Astrocyte (in vitro differentiated cells and primary cell): ENCODE measurements around the gene TTC27. TPM values are rescaled to one million over a fixed set of nuclear protein-coding genes. Genes with fewer than 3 reads are reported as not detected.
"Not testable (repeated sequence)": the region's sequence is repeated elsewhere in the genome, so short reads cannot be mapped to it uniquely, and the experiment has no call there.

Experiments used
- DNase-seq: peaks from one replicate; pipeline ENCODE4 v3.0.0-alpha.2; 2010; ENCODE audit warnings: low read depth
- FAIRE-seq: peaks from 2 replicates; lab custom pipeline; 2011; peaks lifted over from hg19 to GRCh38; lab: Jason Lieb, UNC
- H2AFZ ChIP-seq: 2 replicates; pipeline ENCODE4 v1.6.0; 2012; ENCODE audit warnings: low read depth, low read length, inconsistent platforms
- H3K27ac ChIP-seq: 2 replicates; pipeline ENCODE4 v1.5.1; 2011; ENCODE audit warnings: low read depth, low read length, inconsistent platforms
- H3K27me3 ChIP-seq: 2 replicates; pipeline ENCODE4 v1.6.0; 2011; ENCODE audit warnings: low read length, inconsistent platforms; ENCODE audit not compliant: insufficient read depth
- H3K36me3 ChIP-seq: 2 replicates; pipeline ENCODE4 v1.5.1; 2011; ENCODE audit warnings: low read length, inconsistent platforms; ENCODE audit not compliant: insufficient read depth
- H3K4me1 ChIP-seq: 2 replicates; pipeline ENCODE4 v1.5.1; 2011; ENCODE audit warnings: low read length, inconsistent platforms; ENCODE audit not compliant: insufficient read depth
- H3K4me2 ChIP-seq: 2 replicates; pipeline ENCODE4 v1.6.0; 2012; ENCODE audit warnings: low read length, inconsistent platforms
- H3K4me3 ChIP-seq: 2 replicates; pipeline ENCODE4 v1.5.1; 2011; ENCODE audit warnings: low read depth, mild to moderate bottlenecking, low read length, inconsistent platforms; ENCODE audit not compliant: insufficient read depth
- H3K79me2 ChIP-seq: 2 replicates; pipeline ENCODE4 v1.6.0; 2012; ENCODE audit warnings: mild to moderate bottlenecking, low read length, inconsistent platforms; ENCODE audit not compliant: insufficient read depth
- H3K9ac ChIP-seq: 2 replicates; pipeline ENCODE4 v1.6.0; 2012; ENCODE audit warnings: mild to moderate bottlenecking, low read length, inconsistent platforms
- H3K9me3 ChIP-seq: 2 replicates; pipeline ENCODE4 v1.5.1; 2012; ENCODE audit warnings: low read depth, mild to moderate bottlenecking, low read length, inconsistent platforms; ENCODE audit not compliant: insufficient read depth
- H4K20me1 ChIP-seq: 2 replicates; pipeline ENCODE4 v1.6.0; 2012; ENCODE audit warnings: low read length, inconsistent platforms; ENCODE audit not compliant: insufficient read depth
- H3K27ac Mint-ChIP-seq: one replicate; pipeline ENCODE4 v1.8.0; 2021; ENCODE audit warnings: mild to moderate bottlenecking, mixed read lengths; ENCODE audit not compliant: unreplicated experiment
- H3K27me3 Mint-ChIP-seq: one replicate; pipeline ENCODE4 v1.8.0; 2021; ENCODE audit warnings: low read depth, mixed read lengths; ENCODE audit not compliant: unreplicated experiment
- H3K36me3 Mint-ChIP-seq: one replicate; pipeline ENCODE4 v1.8.0; 2021; ENCODE audit warnings: low read depth, mixed read lengths; ENCODE audit not compliant: unreplicated experiment
- H3K4me1 Mint-ChIP-seq: one replicate; pipeline ENCODE4 v1.8.0; 2021; ENCODE audit warnings: low read depth, mixed read lengths; ENCODE audit not compliant: unreplicated experiment
- H3K4me3 Mint-ChIP-seq: one replicate; pipeline ENCODE4 v1.8.0; 2021; ENCODE audit warnings: mild to moderate bottlenecking, moderate library complexity, mixed read lengths; ENCODE audit not compliant: unreplicated experiment
- H3K9me3 Mint-ChIP-seq: one replicate; pipeline ENCODE4 v1.8.0; 2021; ENCODE audit warnings: mild to moderate bottlenecking, mixed read lengths; ENCODE audit not compliant: unreplicated experiment
- CTCF ChIP-seq: IDR thresholded peaks from 2 replicates; pipeline ENCODE4 v1.5.1; 2011; ENCODE audit warnings: low read depth, mild to moderate bottlenecking, inconsistent platforms, low read length, moderate library complexity; ENCODE audit not compliant: insufficient read depth
- EZH2 ChIP-seq: IDR thresholded peaks from 2 replicates; pipeline ENCODE4 v1.6.1; 2012; ENCODE audit warnings: mild to moderate bottlenecking, low read length, inconsistent platforms; ENCODE audit not compliant: insufficient read depth
- total RNA-seq: library from RNA; stranded (reverse); gene quantifications from 2 replicates; pipeline ENCODE4 v1.2.1, GENCODE V29; 2021

Gene TTC27
- total RNA-seq, 1 donor from 2014 or later = 25.1 TPM

DNA sequence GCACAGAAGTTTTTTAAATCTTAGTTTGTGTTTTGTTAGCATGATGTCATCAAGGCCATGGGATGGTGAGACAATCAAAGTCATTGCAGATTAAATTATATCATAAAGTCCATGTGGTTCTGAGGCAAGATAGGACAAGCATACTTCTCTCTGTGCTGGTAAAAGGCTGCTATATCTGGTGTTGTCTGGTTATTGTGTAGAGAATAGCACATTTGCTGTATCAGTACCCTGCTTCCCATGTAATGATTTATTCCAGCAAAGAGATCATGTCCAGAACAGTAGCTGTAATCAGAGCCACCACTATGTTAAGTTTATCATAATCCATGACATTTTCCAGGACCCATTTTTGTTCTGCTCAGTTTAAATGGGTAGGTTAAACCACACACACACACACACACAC is 123.0 kb downstream of the TTC27 start:
- H3K27ac ChIP-seq = no peak overlapping the region
- no peak overlapping the region for H3K4me3 ChIP-seq
- Mint-ChIP-seq H3K27ac (no peak overlapping the region), H3K27me3 (no peaks in the 10 kb centered on the region), H3K4me1 (peaks cover 13% of the 10 kb centered on the region), H3K4me3 (no peak overlapping the region), H3K9me3 (no peaks in the 10 kb centered on the region), H3K36me3 (peaks cover 27% of the 10 kb centered on the region)
- H4K20me1 ChIP-seq = no peaks in the 10 kb centered on the region
- DNase-seq = no peak
- H3K4me1 ChIP-seq = peaks cover 14% of the 10 kb centered on the region
- no peaks in the 10 kb centered on the region for H3K79me2 ChIP-seq
- no peaks in the 10 kb centered on the region for H3K9me3 ChIP-seq
- H3K9ac ChIP-seq = no peak overlapping the region
- no peaks in the 10 kb centered on the region for H3K36me3 ChIP-seq
- no peak for FAIRE-seq
- no peak overlapping the region for H2AFZ ChIP-seq
- H3K4me2 ChIP-seq = no peak overlapping the region
- TF ChIP-seq CTCF (no peak), EZH2 (no peak)
- no peaks in the 10 kb centered on the region for H3K27me3 ChIP-seq

- no peaks in the 10 kb centered on the region for H3K36me3 ChIP-seq
- DNase-seq (peak; percentile 70), FAIRE-seq (no peak)
- peaks cover 14% of the 10 kb centered on the region for H3K4me1 ChIP-seq
- H2AFZ ChIP-seq = no peak overlapping the region
- no peak overlapping the region for H3K4me3 ChIP-seq
- Mint-ChIP-seq H3K27me3 (no peaks in the 10 kb centered on the region), H3K4me1 (peaks cover 13% of the 10 kb centered on the region), H3K27ac (no peak overlapping the region), H3K4me3 (no peak overlapping the region), H3K36me3 (peaks cover 27% of the 10 kb centered on the region), H3K9me3 (no peaks in the 10 kb centered on the region)
- H3K9me3 ChIP-seq = no peaks in the 10 kb centered on the region
- H3K27ac ChIP-seq = no peak overlapping the region
- no peak overlapping the region for H3K9ac ChIP-seq
- H3K27me3 ChIP-seq = no peaks in the 10 kb centered on the region
- H4K20me1 ChIP-seq = no peaks in the 10 kb centered on the region
- no peak for TF ChIP-seq CTCF
- TF ChIP-seq EZH2 = no peak
- no peaks in the 10 kb centered on the region for H3K79me2 ChIP-seq
- peak overlapping the region; percentile 2 for H3K4me2 ChIP-seq
Observed at GRCh38 chr2:32752205-32752604, 124.4 kb downstream of the TTC27 start.

DNA sequence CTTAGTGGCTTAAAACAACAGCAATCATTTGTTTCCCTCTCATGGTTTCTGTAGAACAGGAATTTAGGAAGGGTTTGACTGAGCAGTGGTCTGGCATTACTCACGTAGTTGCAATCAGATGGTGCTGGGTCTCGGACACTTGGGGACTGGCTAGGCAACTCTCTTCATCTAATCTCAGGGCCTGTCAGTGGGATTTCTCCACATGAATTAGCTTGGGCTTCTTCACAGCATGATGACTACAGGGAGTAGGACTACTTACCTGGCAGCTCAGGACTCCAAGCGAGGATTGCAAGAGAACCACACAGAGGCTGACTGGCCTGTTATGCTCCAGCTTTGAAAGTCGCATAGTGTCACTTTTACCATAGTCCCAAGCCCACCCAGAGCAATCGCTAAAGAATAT is 125.1 kb downstream of the TTC27 start:
- Mint-ChIP-seq H3K27me3 (no peaks in the 10 kb centered on the region), H3K27ac (no peak overlapping the region), H3K36me3 (peaks cover 26% of the 10 kb centered on the region), H3K4me1 (peaks cover 13% of the 10 kb centered on the region), H3K4me3 (no peak overlapping the region), H3K9me3 (no peaks in the 10 kb centered on the region)
- no peak overlapping the region for H3K9ac ChIP-seq
- DNase-seq (peak; percentile 46), FAIRE-seq (no peak)
- H3K36me3 ChIP-seq = no peaks in the 10 kb centered on the region
- H3K4me3 ChIP-seq = no peak overlapping the region
- TF ChIP-seq EZH2 (no peak), CTCF (no peak)
- no peaks in the 10 kb centered on the region for H3K79me2 ChIP-seq
- no peak overlapping the region for H2AFZ ChIP-seq
- peak overlapping the region; percentile 2 for H3K4me2 ChIP-seq
- peaks cover 14% of the 10 kb centered on the region for H3K4me1 ChIP-seq
- no peaks in the 10 kb centered on the region for H4K20me1 ChIP-seq
- no peak overlapping the region for H3K27ac ChIP-seq
- H3K27me3 ChIP-seq = no peaks in the 10 kb centered on the region
- no peaks in the 10 kb centered on the region for H3K9me3 ChIP-seq

- H3K27me3 Mint-ChIP-seq, H3K9me3 ChIP-seq, DNase-seq, H3K4me3 ChIP-seq, H3K9ac ChIP-seq, H3K27me3 ChIP-seq, H3K27ac Mint-ChIP-seq, FAIRE-seq, H3K36me3 ChIP-seq, H3K27ac ChIP-seq, H3K9me3 Mint-ChIP-seq, H3K4me2 ChIP-seq, H3K4me3 Mint-ChIP-seq, H2AFZ ChIP-seq, H4K20me1 ChIP-seq, H3K79me2 ChIP-seq: not testable (repeated sequence)
- Mint-ChIP-seq H3K36me3 (peaks cover 20% of the 10 kb centered on the region), H3K4me1 (peaks cover 13% of the 10 kb centered on the region)
- peaks cover 14% of the 10 kb centered on the region for H3K4me1 ChIP-seq
Observed at GRCh38 chr2:32754676-32755075, 126.8 kb downstream of the TTC27 start.
